ENCODE data around the gene THBS4.

DNA sequence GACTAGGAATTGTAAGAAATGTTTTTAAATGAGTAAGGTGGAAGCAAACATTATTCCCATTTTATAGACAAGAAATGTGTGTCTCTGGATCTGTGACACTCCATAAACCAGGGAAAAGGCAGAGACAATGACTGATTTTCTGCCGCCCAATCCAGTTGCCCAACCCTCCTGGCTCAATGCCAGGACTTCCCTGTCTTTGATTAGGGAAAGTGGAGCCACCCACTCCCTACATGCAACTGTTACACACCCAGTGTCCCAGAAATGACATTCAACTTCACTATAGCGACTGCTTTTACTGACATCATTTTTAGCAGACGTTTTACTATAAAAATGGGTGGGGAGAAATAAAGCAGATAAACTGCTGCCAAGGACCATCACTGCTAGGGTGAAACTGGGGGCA, 79.7 kb downstream of the THBS4 start:
- TF ChIP-seq ZNF274 (IDR thresholded peaks at IDR 0.05; ENCODE audit: low read depth, low read length): no peak
- no peak for TF ChIP-seq SUZ12 (IDR thresholded peaks at IDR 0.05; ENCODE audit: extremely low read depth, insufficient read depth, insufficient read length)
- TF ChIP-seq YY1 (IDR thresholded peaks at IDR 0.05; ENCODE audit: insufficient read depth, insufficient read length): no peak

Data from NT2/D1 (cell line).